ENCODE results near the gene ADAP2. TPM values are rescaled to one million over a fixed set of nuclear protein-coding genes. Genes with fewer than 3 reads are reported as not detected.

Gene ADAP2
- total and polyA plus RNA-seq, 12 donors = 1.2 to 17.9 (median 4.0) TPM

- intact Hi-C loops (cut with DNase I) = no loop called here
- H3K4me1 ChIP-seq = peaks cover 0 to 20% (median 0%) of the 10 kb centered on the region in 9 donors
- no peak for TF ChIP-seq CTCF (IDR thresholded peaks at IDR 0.05)
- peaks cover 0 to 86% (median 0%) of the 10 kb centered on the region in 9 donors for H3K36me3 ChIP-seq
- H3K9me3 ChIP-seq = no peaks in the 10 kb centered on the region
- WGBS, 2 donors = 73 to 77% methylated on average over 5 of the region's 5 CpGs
- H3K27me3 ChIP-seq = peaks cover 0 to 2% (median 0%) of the 10 kb centered on the region in 7 donors
- H3K27ac ChIP-seq = no peak overlapping the region
- DNase-seq = no peak
- no peak overlapping the region for H3K4me3 ChIP-seq
- no peak for ATAC-seq
These were observed 12.2 kb downstream of the ADAP2 start for GRCh38 chr17:30933966-30934365.

- DNase-seq = peak in 1 of 2 donors; percentile 30
- intact Hi-C loops (cut with DNase I) = no loop called here
These were observed 17.4 kb downstream of the ADAP2 start for GRCh38 chr17:30939051-30939689.

GRCh38 chr17:30942308-30943079 is 20.7 kb downstream of the ADAP2 start:
- ATAC-seq (no peak), DNase-seq (no peak)
- Histone ChIP-seq H3K36me3 (peaks cover 0 to 79% (median 0%) of the 10 kb centered on the region in 9 donors), H3K4me3 (no peak overlapping the region), H3K4me1 (peaks cover 0 to 15% (median 0%) of the 10 kb centered on the region in 9 donors), H3K27ac (no peak overlapping the region), H3K9me3 (no peaks in the 10 kb centered on the region), H3K27me3 (no peaks in the 10 kb centered on the region)
- no peak for TF ChIP-seq CTCF (IDR thresholded peaks at IDR 0.05)
- intact Hi-C loops (cut with DNase I) = no loop called here
- WGBS, 2 donors = 73 to 74% methylated on average over 4 of the region's 4 CpGs

More at GRCh38 chr17:30939051-30939689, 17.4 kb downstream of the ADAP2 start:
- 76 to 84% methylated on average over 13 of the region's 13 CpGs for WGBS, 2 donors
- H3K27me3 ChIP-seq = no peaks in the 10 kb centered on the region
- peak overlapping the region in 8 of 10 donors; percentile 6 to 62 (median 44) for H3K27ac ChIP-seq
- ATAC-seq = peak in 5 of 8 donors; percentile 42 to 75 (median 56)
- peaks cover 0 to 77% (median 0%) of the 10 kb centered on the region in 9 donors for H3K36me3 ChIP-seq
- TF ChIP-seq CTCF (IDR thresholded peaks at IDR 0.05) = no peak
- no peak overlapping the region for H3K4me3 ChIP-seq
- H3K4me1 ChIP-seq = peaks cover 0 to 20% (median 0%) of the 10 kb centered on the region in 9 donors
- no peaks in the 10 kb centered on the region for H3K9me3 ChIP-seq

- WGBS, 2 donors = 96 to 97% methylated on average over 5 of the region's 5 CpGs
- no peak for ATAC-seq
- intact Hi-C loops (cut with DNase I) = no loop called here
- H3K4me3 ChIP-seq = no peak overlapping the region
- H3K4me1 ChIP-seq = peaks cover 0 to 31% (median 9%) of the 10 kb centered on the region in 9 donors
- H3K27ac ChIP-seq = peak overlapping the region in 1 of 10 donors; percentile 15
- H3K9me3 ChIP-seq = no peaks in the 10 kb centered on the region
- H3K36me3 ChIP-seq = peaks cover 0 to 48% (median 0%) of the 10 kb centered on the region in 9 donors
- DNase-seq = no peak
- no peaks in the 10 kb centered on the region for H3K27me3 ChIP-seq
- no peak for TF ChIP-seq CTCF (IDR thresholded peaks at IDR 0.05)
These were observed 26.1 kb downstream of the ADAP2 start for GRCh38 chr17:30947796-30948195.
